ENCODE results near the gene N4BP2L1. TPM values are rescaled to one million over a fixed set of nuclear protein-coding genes. Genes with fewer than 3 reads are reported as not detected.
A peak's percentile ranks its signal among the peaks of the same experiment; 100 is the strongest.

N4BP2L1 gene
- total RNA-seq, 1 donor from 2014 or later: 10.2 TPM

- TF ChIP-seq CTCF (IDR thresholded peaks at IDR 0.05): no peak
- H3K27me3 Mint-ChIP-seq (ENCODE audit: unreplicated experiment): no peaks in the 10 kb centered on the region
- peak overlapping the region; percentile 47 for H3K27ac Mint-ChIP-seq (ENCODE audit: unreplicated experiment)
- peak; percentile 85 for DNase-seq (ENCODE audit: extremely low spot score, unreplicated experiment)
- no peaks in the 10 kb centered on the region for H3K9me3 Mint-ChIP-seq (ENCODE audit: unreplicated experiment)
- peaks cover 21% of the 10 kb centered on the region for H3K4me1 Mint-ChIP-seq (ENCODE audit: unreplicated experiment)
- H3K36me3 Mint-ChIP-seq (ENCODE audit: unreplicated experiment): peaks cover 18% of the 10 kb centered on the region
- H3K4me3 Mint-ChIP-seq (ENCODE audit: unreplicated experiment): peak overlapping the region; percentile 79
These were observed 709 bp downstream of the N4BP2L1 start for GRCh38 chr13:32426990-32427851.

DNA sequence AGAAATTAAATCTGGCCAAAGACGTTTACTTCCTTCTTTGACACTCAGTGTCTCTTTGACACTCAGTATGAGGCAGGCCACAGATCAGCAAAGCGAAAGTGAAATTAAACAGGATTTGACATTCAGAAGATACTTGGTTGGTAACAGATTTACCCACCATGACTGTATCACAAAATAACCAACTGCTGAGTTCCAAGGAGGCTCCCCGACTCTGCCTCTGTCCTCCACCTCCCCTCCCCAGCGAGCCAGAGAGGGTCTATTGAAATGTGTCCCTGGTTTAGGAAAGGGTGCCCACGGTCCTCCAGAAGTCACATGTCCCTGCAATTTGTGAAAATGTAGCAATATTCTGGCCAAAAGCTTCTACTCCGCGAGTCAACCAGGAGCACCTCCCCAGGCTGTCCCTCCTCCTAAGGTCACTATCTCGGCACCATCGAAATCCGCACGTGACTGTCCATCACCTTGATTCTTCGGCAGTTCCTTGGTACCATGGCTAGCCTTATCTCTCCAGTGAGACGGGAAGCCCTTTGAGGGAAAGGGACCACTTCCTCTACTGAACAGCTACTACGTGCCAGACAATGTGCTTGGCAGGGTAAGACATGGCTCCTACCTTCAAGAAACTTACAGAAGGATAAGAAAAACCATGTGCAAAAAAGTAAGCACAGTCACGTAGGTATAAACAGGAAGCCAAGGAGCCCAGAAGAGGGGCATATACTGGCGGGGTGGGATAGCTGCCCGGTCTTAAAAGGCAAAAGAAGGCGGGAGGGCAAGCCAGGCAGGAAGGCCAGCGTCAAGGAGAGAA is 1.5 kb downstream of the N4BP2L1 start:
- H3K4me3 Mint-ChIP-seq (ENCODE audit: unreplicated experiment): peak overlapping the region; percentile 79
- H3K36me3 Mint-ChIP-seq (ENCODE audit: unreplicated experiment): peaks cover 18% of the 10 kb centered on the region
- no peaks in the 10 kb centered on the region for H3K27me3 Mint-ChIP-seq (ENCODE audit: unreplicated experiment)
- no peak for TF ChIP-seq CTCF (IDR thresholded peaks at IDR 0.05)
- no peak for DNase-seq (ENCODE audit: extremely low spot score, unreplicated experiment)
- peak overlapping the region; percentile 62 for H3K27ac Mint-ChIP-seq (ENCODE audit: unreplicated experiment)
- peaks cover 21% of the 10 kb centered on the region for H3K4me1 Mint-ChIP-seq (ENCODE audit: unreplicated experiment)
- H3K9me3 Mint-ChIP-seq (ENCODE audit: unreplicated experiment): no peaks in the 10 kb centered on the region

DNA sequence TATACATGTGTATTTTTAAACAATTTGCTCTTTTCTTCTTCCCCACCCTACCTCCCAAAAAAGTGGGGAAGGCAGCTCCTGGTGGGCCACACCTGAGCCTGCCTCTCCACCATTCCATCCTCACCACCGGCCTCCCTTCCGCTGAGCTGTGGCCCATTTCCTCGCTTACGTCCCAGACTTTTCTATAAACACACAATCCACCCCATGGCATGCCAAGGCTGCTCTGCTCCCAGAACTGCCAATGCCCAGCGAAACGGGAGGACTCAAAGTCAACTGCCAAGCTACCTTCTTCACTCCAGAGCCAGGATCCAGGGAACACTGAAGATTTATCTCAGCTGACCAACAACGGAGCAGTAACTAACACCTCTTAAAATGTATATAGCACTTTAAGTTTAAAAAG is 2.8 kb downstream of the N4BP2L1 start:
- no peak for DNase-seq (ENCODE audit: extremely low spot score, unreplicated experiment)
- H3K4me1 Mint-ChIP-seq (ENCODE audit: unreplicated experiment): peaks cover 21% of the 10 kb centered on the region
- H3K27me3 Mint-ChIP-seq (ENCODE audit: unreplicated experiment): no peaks in the 10 kb centered on the region
- TF ChIP-seq CTCF (IDR thresholded peaks at IDR 0.05): no peak
- no peak overlapping the region for H3K27ac Mint-ChIP-seq (ENCODE audit: unreplicated experiment)
- H3K4me3 Mint-ChIP-seq (ENCODE audit: unreplicated experiment): no peak overlapping the region
- no peaks in the 10 kb centered on the region for H3K9me3 Mint-ChIP-seq (ENCODE audit: unreplicated experiment)
- H3K36me3 Mint-ChIP-seq (ENCODE audit: unreplicated experiment): peaks cover 14% of the 10 kb centered on the region

GRCh38 chr13:32423592-32423991 is 4.3 kb downstream of the N4BP2L1 start:
- no peak overlapping the region for H3K4me3 Mint-ChIP-seq (ENCODE audit: unreplicated experiment)
- H3K27me3 Mint-ChIP-seq (ENCODE audit: unreplicated experiment): no peaks in the 10 kb centered on the region
- no peak for TF ChIP-seq CTCF (IDR thresholded peaks at IDR 0.05)
- peaks cover 18% of the 10 kb centered on the region for H3K4me1 Mint-ChIP-seq (ENCODE audit: unreplicated experiment)
- DNase-seq (ENCODE audit: extremely low spot score, unreplicated experiment): no peak
- H3K36me3 Mint-ChIP-seq (ENCODE audit: unreplicated experiment): peaks cover 18% of the 10 kb centered on the region
- H3K27ac Mint-ChIP-seq (ENCODE audit: unreplicated experiment): no peak overlapping the region
- H3K9me3 Mint-ChIP-seq (ENCODE audit: unreplicated experiment): no peaks in the 10 kb centered on the region

GRCh38 chr13:32419862-32420261 is 8.1 kb downstream of the N4BP2L1 start:
- DNase-seq (ENCODE audit: extremely low spot score, unreplicated experiment): no peak
- Mint-ChIP-seq H3K27ac (ENCODE audit: unreplicated experiment) (no peak overlapping the region), H3K36me3 (ENCODE audit: unreplicated experiment) (peaks cover 21% of the 10 kb centered on the region), H3K4me1 (ENCODE audit: unreplicated experiment) (no peaks in the 10 kb centered on the region), H3K27me3 (ENCODE audit: unreplicated experiment) (no peaks in the 10 kb centered on the region), H3K9me3 (ENCODE audit: unreplicated experiment) (no peaks in the 10 kb centered on the region), H3K4me3 (ENCODE audit: unreplicated experiment) (no peak overlapping the region)
- TF ChIP-seq CTCF (IDR thresholded peaks at IDR 0.05): no peak
